BJ (cell line): Measurements from ENCODE around the gene C1QTNF2. TPM values are rescaled to one million over a fixed set of nuclear protein-coding genes. Genes with fewer than 3 reads are reported as not detected.

Source experiments
- CTCF ChIA-PET: fragments of 350-600 bp; formaldehyde crosslinking; extraction: SDS; loops from one replicate; lab custom pipeline; 2021; ENCODE audit warnings: antibody characterized with exemption, inconsistent platforms; lab: Yijun Ruan, JAX
- POLR2A ChIA-PET: fragments of 300-600 bp; sonication (Branson Sonifier 250); formaldehyde crosslinking; extraction: SDS; loops from one replicate; lab custom pipeline; 2021; ENCODE audit warnings: antibody characterized with exemption; lab: Charles Lee
- DNase-seq: peaks from one replicate; pipeline ENCODE4 v3.0.0-alpha.2; 2011; ENCODE audit warnings: low read depth
- H3K27me3 ChIP-seq: 2 replicates; pipeline ENCODE4 v1.6.0; 2011; ENCODE audit warnings: low read length; ENCODE audit not compliant: control insufficient read depth, insufficient read depth
- H3K36me3 ChIP-seq: 2 replicates; pipeline ENCODE4 v1.5.1; 2011; ENCODE audit warnings: low read length; ENCODE audit not compliant: control insufficient read depth, insufficient read depth
- H3K4me3 ChIP-seq: 2 replicates; pipeline ENCODE4 v1.5.1; 2011; ENCODE audit warnings: low read depth, mild to moderate bottlenecking, control low read depth, low read length
- CTCF ChIP-seq: IDR thresholded peaks from 2 replicates; pipeline ENCODE4 v1.5.1; 2011; ENCODE audit warnings: low read depth, mild to moderate bottlenecking, control low read depth, inconsistent platforms, low read length, moderate library complexity; ENCODE audit not compliant: insufficient read depth
- polyA plus RNA-seq: library from polyadenylated mRNA; depleted of rRNA; stranded (reverse); fragments of >200 nt; gene quantifications from 2 replicates; pipeline ENCODE4 v1.2.3, GENCODE V29; 2011; rRNA removed
- small RNA-seq: library from RNA; depleted of rRNA; stranded (forward); fragments of <200 nt; gene quantifications from one replicate; pipeline ENCODE3, GENCODE V24; 2012; ENCODE audit warnings: low replicate concordance, low read depth; ENCODE audit not compliant: insufficient read length

Gene C1QTNF2
- polyA plus RNA-seq, 1 experiment = 0.98 TPM

- H3K36me3 ChIP-seq = no peaks in the 10 kb centered on the region
- POLR2A ChIA-PET = no interaction called here
- CTCF ChIA-PET = no interaction called here
- H3K4me3 ChIP-seq = no peak overlapping the region
- no peaks in the 10 kb centered on the region for H3K27me3 ChIP-seq
- no peak for TF ChIP-seq CTCF
- no peak for DNase-seq
Observed at GRCh38 chr5:160303690-160304089, 66.7 kb downstream of the C1QTNF2 start.

DNA sequence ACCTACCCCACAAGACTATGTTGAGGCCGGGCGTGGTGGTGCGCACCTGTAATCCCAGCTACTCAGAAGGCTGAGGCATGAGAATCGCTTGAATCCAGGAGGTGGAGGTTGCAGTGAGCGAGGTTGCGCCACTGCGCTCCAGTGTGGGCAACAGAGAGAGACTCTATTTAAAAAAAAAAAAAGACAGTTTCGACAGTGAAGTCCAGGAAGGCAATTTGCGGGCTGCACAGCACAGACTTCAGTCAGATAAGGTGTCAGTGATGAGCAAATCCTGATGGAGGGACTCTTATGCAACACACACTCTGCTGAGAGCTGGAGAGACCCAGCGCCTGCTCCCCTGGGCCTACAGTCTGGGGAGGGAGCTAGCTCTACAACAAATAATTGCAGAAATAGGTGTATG is 72.2 kb downstream of the C1QTNF2 start:
- Histone ChIP-seq H3K27me3 (no peaks in the 10 kb centered on the region; the same call in 1 of the 2 replicates), H3K4me3 (no peak overlapping the region), H3K36me3 (no peaks in the 10 kb centered on the region)
- TF ChIP-seq CTCF = no peak
- CTCF ChIA-PET = interaction anchor here (0.6 to 1.4 kb wide), 3 partner anchors 10 to 99 kb away, joined by 3 to 5 read pairs (median 3); no protein-coding TSS in a partner anchor
- POLR2A ChIA-PET = no interaction called here
- DNase-seq = no peak

DNA sequence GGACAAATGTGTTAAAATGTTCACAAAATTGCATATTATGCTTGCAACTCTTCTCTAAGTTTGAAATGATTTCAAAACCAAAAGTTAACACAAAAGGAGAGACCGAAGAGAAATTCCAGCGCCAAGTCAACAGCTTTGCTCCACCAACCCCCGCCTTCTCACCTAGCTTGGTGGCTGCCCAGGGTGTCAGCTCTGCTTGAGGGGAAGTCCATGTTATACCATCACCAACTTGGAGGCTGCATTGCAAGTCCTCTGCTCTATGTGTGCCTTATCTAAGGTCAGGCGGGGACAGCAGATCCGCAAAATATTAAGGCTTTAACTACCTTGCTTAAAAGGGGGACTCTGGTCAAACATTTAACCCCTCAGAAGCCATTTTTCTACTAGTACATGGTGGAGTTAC is 72.7 kb downstream of the C1QTNF2 start:
- no peaks in the 10 kb centered on the region; the same call in 1 of the 2 replicates for H3K27me3 ChIP-seq
- no peak for TF ChIP-seq CTCF
- POLR2A ChIA-PET = no interaction called here
- CTCF ChIA-PET = interaction anchor here (1.0 kb wide), 1 partner anchor 11 kb away, joined by 3 read pairs; no protein-coding TSS in a partner anchor
- H3K36me3 ChIP-seq = no peaks in the 10 kb centered on the region
- DNase-seq = no peak
- no peak overlapping the region for H3K4me3 ChIP-seq

Small RNA genes lying within 50 kb of the gene (small RNA-seq; reads per million reads assigned to genes)
- gene AC112191.3 = not detected

Other genes starting within 250 kb of the C1QTNF2 start
- not detected in 2 replicates for gene FABP6, start 141.1 kb downstream of the C1QTNF2 start, polyA plus RNA-seq
- gene CCNJL, start 58.1 kb downstream of the C1QTNF2 start, polyA plus RNA-seq = 0.23 and 0.71 TPM in 2 replicates
- 1.6 and 2.9 TPM in 2 replicates for gene FAM200C, start 29.4 kb upstream of the C1QTNF2 start, polyA plus RNA-seq
- 12.5 and 28.2 TPM in 2 replicates for gene SLU7, start 48.5 kb upstream of the C1QTNF2 start, polyA plus RNA-seq
- 59.3 and 109 TPM in 2 replicates for gene PTTG1, start 51.2 kb upstream of the C1QTNF2 start, polyA plus RNA-seq